ENCODE results near the gene CERK. TPM values are rescaled to one million over a fixed set of nuclear protein-coding genes. Genes with fewer than 3 reads are reported as not detected.

CERK gene
- total RNA-seq, 4 donors from 2014 or later: 20.3 to 42.0 (median 24.7) TPM

DNA sequence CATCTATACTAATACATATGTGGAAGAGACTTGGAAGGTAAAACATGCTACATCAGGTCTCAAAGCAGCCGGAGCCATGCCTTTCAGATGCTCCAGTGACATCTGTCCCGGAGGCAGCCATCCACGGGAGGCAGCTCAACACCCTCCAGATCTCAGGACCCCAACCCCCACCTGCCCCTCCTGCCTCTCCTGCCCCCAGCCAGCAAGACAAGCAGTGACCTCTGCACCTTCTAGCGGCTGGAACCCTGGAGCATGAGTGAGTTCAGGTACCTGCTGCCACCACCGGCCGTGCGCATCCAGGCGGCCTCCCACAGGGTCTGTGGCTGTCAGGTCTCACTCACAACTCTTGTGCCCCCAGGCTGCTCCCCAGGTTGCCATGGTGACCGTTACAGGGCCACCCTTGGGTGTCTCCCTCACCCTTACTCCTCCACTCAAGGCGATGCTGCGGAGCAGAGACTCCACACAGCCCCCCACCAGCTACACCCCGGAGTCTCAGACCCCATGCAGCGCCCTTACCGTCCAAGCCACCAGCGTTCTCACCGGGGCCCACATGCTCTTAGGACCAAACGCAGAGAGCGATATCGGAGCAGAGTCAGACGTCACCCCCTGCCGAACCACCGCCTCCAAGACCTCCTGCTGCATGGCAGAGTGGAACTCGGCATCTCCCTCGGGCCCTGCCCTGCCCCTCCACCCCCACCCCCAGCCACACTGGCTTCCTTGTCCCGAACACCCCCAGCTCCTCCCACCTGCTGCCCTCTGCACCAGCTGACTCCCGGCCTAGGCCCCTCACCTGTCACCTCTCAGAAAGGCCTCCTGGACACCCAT lies 34.7 kb downstream of the CERK start:
- Histone ChIP-seq H3K27me3 (no peaks in the 10 kb centered on the region), H3K4me3 (no peak overlapping the region), H3K4me1 (no peaks in the 10 kb centered on the region), H3K9me3 (no peaks in the 10 kb centered on the region), H3K27ac (no peak overlapping the region), H3K36me3 (peaks cover 8 to 97% (median 32%) of the 10 kb centered on the region in 3 donors)
- WGBS, 2 donors: 87 to 88% methylated on average over 25 of the region's 26 CpGs
- TF ChIP-seq POLR2A (IDR thresholded peaks at IDR 0.05) (no peak), EP300 (IDR thresholded peaks at IDR 0.05) (no peak)
- TF ChIP-seq, protein P1, sequence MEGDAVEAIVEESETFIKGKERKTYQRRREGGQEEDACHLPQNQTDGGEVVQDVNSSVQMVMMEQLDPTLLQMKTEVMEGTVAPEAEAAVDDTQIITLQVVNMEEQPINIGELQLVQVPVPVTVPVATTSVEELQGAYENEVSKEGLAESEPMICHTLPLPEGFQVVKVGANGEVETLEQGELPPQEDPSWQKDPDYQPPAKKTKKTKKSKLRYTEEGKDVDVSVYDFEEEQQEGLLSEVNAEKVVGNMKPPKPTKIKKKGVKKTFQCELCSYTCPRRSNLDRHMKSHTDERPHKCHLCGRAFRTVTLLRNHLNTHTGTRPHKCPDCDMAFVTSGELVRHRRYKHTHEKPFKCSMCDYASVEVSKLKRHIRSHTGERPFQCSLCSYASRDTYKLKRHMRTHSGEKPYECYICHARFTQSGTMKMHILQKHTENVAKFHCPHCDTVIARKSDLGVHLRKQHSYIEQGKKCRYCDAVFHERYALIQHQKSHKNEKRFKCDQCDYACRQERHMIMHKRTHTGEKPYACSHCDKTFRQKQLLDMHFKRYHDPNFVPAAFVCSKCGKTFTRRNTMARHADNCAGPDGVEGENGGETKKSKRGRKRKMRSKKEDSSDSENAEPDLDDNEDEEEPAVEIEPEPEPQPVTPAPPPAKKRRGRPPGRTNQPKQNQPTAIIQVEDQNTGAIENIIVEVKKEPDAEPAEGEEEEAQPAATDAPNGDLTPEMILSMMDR (IDR thresholded peaks at IDR 0.05): no peak
- no peak for DNase-seq (ENCODE audit: low spot score in 2 of 2)

DNA sequence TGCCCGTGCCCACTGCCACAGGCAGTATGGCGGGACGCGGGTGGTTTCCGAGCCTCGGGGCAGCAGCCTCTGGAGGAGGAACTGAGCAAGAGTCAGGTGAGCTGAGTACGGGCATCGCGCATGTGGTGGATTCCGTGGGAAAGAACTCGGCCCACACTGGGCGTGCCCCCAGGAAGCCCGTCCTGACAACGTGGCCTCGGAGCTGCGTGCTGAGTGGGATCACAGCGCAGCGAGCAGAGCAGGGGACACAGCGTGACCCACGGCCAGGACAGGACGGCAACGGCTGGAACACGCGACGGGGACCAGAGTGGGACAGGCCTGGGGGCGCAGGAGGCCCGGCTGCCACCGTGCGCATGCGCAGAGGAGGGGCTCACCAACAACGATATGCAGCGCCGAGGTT lies 36.8 kb downstream of the CERK start:
- TF ChIP-seq, protein P1 (IDR thresholded peaks at IDR 0.05): no peak
- TF ChIP-seq EP300 (IDR thresholded peaks at IDR 0.05) (no peak), POLR2A (IDR thresholded peaks at IDR 0.05) (no peak)
- H3K36me3 ChIP-seq: peaks cover 5 to 97% (median 33%) of the 10 kb centered on the region in 3 donors
- H3K4me3 ChIP-seq: no peak overlapping the region
- DNase-seq (ENCODE audit: low spot score in 2 of 2): no peak
- H3K9me3 ChIP-seq: no peaks in the 10 kb centered on the region
- H3K27me3 ChIP-seq: no peaks in the 10 kb centered on the region
- 92 to 94% methylated on average over 33 of the region's 33 CpGs for WGBS, 2 donors
- no peaks in the 10 kb centered on the region for H3K4me1 ChIP-seq
- H3K27ac ChIP-seq: no peak overlapping the region

DNA sequence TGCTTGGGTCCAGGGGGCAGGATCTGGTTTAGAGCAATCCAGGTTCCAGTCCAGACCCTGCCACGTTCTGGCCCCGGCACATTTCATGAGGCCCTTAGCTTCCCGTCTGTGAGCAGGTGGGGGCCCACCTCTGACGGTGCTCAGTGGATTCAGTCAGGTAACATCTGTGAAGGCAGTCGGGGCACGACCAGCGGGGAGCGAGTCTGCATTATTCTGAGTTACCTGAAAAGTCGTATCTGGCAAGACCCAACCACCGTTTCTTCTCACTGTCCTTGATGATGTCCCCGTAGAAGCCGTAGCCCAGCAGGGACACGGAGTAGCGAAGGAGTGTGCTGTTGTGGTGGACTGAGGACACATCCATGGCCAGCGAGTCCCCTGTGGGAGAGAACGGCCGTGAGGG lies 39.0 kb downstream of the CERK start:
- Histone ChIP-seq H3K4me1 (no peaks in the 10 kb centered on the region), H3K36me3 (peaks cover 5 to 99% (median 44%) of the 10 kb centered on the region in 3 donors), H3K27me3 (no peaks in the 10 kb centered on the region), H3K9me3 (no peaks in the 10 kb centered on the region), H3K4me3 (no peak overlapping the region), H3K27ac (no peak overlapping the region)
- TF ChIP-seq POLR2A (IDR thresholded peaks at IDR 0.05): no peak
- TF ChIP-seq, protein P1 (IDR thresholded peaks at IDR 0.05): no peak
- no peak for DNase-seq (ENCODE audit: low spot score in 2 of 2)
- WGBS, 2 donors: 88 to 89% methylated on average over 17 of the region's 17 CpGs

GRCh38 chr22:46697811-46698515 lies 40.1 kb downstream of the CERK start:
- H3K9me3 ChIP-seq: no peaks in the 10 kb centered on the region
- TF ChIP-seq POLR2A (IDR thresholded peaks at IDR 0.05) (no peak), EP300 (IDR thresholded peaks at IDR 0.05) (no peak)
- TF ChIP-seq, protein P1 (IDR thresholded peaks at IDR 0.05): no peak
- no peaks in the 10 kb centered on the region for H3K27me3 ChIP-seq
- H3K27ac ChIP-seq: no peak overlapping the region
- H3K4me3 ChIP-seq: no peak overlapping the region
- H3K4me1 ChIP-seq: no peaks in the 10 kb centered on the region
- H3K36me3 ChIP-seq: peaks cover 5 to 99% (median 44%) of the 10 kb centered on the region in 3 donors
- no peak for DNase-seq (ENCODE audit: low spot score in 2 of 2)
- 92 to 94% methylated on average over 24 of the region's 24 CpGs for WGBS, 2 donors

DNA sequence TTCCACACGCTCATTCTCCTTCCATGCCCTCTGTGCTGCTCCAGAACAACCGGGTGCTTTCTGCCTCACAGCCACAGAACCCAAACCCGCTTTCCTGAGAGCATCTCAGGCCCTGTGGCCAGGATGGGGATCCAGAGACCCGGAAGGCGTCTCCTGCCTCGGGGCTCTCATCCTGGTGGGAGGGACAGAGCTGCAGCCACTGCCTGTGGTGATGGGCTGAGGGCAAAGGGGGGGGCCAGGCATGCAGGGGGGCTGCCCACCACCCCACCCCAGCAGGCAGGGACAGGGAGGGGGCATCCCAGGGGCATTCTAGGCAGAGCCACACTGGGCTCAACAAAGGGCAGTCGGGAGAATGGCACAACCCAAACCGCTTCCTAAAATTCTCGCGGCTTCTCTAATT lies 41.4 kb downstream of the CERK start:
- DNase-seq (ENCODE audit: low spot score in 2 of 2): no peak
- TF ChIP-seq EP300 (IDR thresholded peaks at IDR 0.05) (no peak), POLR2A (IDR thresholded peaks at IDR 0.05) (no peak)
- TF ChIP-seq, protein P1 (IDR thresholded peaks at IDR 0.05): no peak
- H3K4me3 ChIP-seq: no peak overlapping the region
- H3K27ac ChIP-seq: no peak overlapping the region
- WGBS, 2 donors: 92% methylated on average over 7 to 10 of the region's 10 CpGs
- peaks cover 7 to 99% (median 48%) of the 10 kb centered on the region in 3 donors for H3K36me3 ChIP-seq
- no peaks in the 10 kb centered on the region for H3K4me1 ChIP-seq
- H3K9me3 ChIP-seq: no peaks in the 10 kb centered on the region
- H3K27me3 ChIP-seq: no peaks in the 10 kb centered on the region
